ENCODE results near the gene ATG9A.

ATG9A gene

DNA sequence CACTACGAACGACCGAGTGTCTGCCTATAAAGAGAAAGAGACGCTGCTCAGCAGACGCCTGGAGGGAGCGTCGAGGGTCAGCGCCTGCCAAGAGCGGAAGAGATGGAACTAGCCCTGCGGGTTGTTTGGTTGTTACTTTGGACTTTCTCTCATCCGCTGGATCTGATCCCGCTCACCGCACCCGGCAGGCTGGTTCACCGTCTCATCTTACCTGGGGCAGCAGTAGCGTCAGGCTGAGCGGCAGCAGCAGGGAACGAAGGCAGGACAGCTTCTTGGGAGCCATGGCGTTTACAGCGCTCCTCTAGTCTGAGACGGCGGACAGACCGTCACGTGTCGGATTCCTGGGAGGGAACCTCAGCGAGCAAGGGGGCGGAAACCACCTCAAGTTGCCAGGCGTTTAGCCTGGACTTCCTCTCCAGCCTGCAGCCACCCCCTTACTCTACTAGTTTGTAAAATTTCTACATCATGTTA, 13.9 kb upstream of the ATG9A start:
- Histone ChIP-seq H3K9ac (ENCODE audit: low read depth, low read length) (no peak overlapping the region), H3K4me1 (ENCODE audit: insufficient read depth, low read length) (peaks cover 5% of the 10 kb centered on the region; the same call in 1 of the 2 replicates), H3K27me3 (ENCODE audit: insufficient read depth, low read length) (no peaks in the 10 kb centered on the region), H3K9me3 (ENCODE audit: insufficient read depth, low read depth, low read length) (no peaks in the 10 kb centered on the region), H3K27ac (ENCODE audit: low read depth, low read length) (no peak overlapping the region), H3K4me3 (ENCODE audit: low read length) (no peak overlapping the region), H3K36me3 (ENCODE audit: insufficient read depth, low read length) (peaks cover 14% of the 10 kb centered on the region)
- WGBS: 91% methylated on average over 28 of the region's 28 CpGs

DNA sequence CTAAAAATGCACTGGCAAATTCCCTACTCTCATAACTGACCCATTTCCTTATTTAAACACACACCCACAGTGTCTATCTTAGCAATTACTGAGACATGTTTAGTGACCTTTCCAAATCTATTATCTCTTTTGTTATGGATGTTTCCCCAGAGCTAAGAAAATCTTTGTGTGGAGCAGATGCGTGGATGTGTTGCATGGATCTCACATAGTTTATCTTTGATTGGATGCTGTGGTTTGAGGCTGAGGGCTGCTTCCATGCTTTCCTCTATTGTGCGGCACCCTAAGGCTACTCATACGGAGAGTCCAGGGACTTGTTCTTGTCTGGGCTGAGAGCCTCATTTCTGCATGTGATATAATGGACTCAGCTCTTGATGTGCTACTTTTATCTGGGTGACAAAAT, 4.9 kb upstream of the ATG9A start:
- Histone ChIP-seq H3K9ac (ENCODE audit: low read depth, low read length) (no peak overlapping the region), H3K36me3 (ENCODE audit: insufficient read depth, low read length) (peaks cover 73% of the 10 kb centered on the region), H3K4me1 (ENCODE audit: insufficient read depth, low read length) (no peaks in the 10 kb centered on the region), H3K4me3 (ENCODE audit: low read length) (no peak overlapping the region), H3K9me3 (ENCODE audit: insufficient read depth, low read depth, low read length) (no peaks in the 10 kb centered on the region), H3K27me3 (ENCODE audit: insufficient read depth, low read length) (no peaks in the 10 kb centered on the region), H3K27ac (ENCODE audit: low read depth, low read length) (no peak overlapping the region)
- WGBS: 95% methylated on average over 3 of the region's 3 CpGs

DNA sequence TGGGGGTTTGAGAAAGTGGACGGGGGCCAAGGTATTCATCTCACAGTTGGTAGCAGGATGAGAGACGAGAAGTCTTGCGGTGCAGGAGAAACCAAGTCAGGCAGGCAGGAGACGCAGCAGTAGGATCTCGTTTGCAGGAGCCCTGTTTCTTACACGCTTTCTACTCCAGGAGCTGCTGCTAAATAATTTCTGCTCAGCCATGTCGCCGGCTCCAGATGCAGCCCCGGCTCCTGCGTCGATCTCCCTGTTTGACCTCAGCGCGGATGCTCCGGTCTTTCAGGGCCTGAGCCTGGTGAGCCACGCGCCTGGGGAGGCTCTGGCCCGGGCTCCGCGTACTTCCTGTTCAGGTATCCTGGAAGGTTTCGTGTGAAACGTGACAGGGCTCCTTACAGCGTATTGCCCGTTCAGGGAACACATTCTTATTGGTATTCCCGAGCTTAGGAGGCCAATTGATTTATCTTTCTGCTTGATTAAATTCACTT, 664 bp upstream of the ATG9A start:
- Histone ChIP-seq H3K4me1 (ENCODE audit: insufficient read depth, low read length) (0 out of 2 replicates have a peak, but pooled peaks cover 5% of the 10 kb centered on the region), H3K9ac (ENCODE audit: low read depth, low read length) (peak overlapping the region; percentile 82), H3K9me3 (ENCODE audit: insufficient read depth, low read depth, low read length) (no peaks in the 10 kb centered on the region), H3K36me3 (ENCODE audit: insufficient read depth, low read length) (peaks cover 51% of the 10 kb centered on the region), H3K4me3 (ENCODE audit: low read length) (peak overlapping the region; percentile 84), H3K27ac (ENCODE audit: low read depth, low read length) (peak overlapping the region; percentile 85; the same call in 1 of the 2 replicates), H3K27me3 (ENCODE audit: insufficient read depth, low read length) (no peaks in the 10 kb centered on the region)
- WGBS: 2% methylated on average over 24 of the region's 24 CpGs

DNA sequence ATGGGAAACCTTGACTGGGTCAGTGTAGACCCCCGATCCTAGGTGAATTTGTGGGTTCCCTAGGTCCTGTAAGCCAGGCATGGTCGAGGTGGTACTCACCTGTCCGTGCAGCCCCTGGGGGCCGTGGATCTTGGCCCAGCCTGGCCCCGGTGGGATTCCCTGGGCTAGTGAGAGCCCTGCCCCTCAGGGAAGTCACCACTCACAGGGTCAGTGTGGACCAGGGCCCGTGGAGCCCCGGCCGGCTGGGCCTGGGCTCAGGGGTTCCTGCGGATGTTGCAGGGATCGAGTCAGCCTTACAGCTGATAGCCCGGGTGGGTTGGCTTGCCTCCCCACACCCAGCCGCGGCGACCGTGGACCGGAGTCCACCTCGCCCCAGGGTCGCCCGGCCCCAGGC, 528 bp downstream of the ATG9A start:
- Histone ChIP-seq H3K4me3 (ENCODE audit: low read length) (peak overlapping the region; percentile 84), H3K9ac (ENCODE audit: low read depth, low read length) (peak overlapping the region; percentile 69), H3K36me3 (ENCODE audit: insufficient read depth, low read length) (peaks cover 51% of the 10 kb centered on the region), H3K27me3 (ENCODE audit: insufficient read depth, low read length) (no peaks in the 10 kb centered on the region), H3K9me3 (ENCODE audit: insufficient read depth, low read depth, low read length) (no peaks in the 10 kb centered on the region), H3K27ac (ENCODE audit: low read depth, low read length) (peak overlapping the region; percentile 89), H3K4me1 (ENCODE audit: insufficient read depth, low read length) (0 out of 2 replicates have a peak, but pooled peaks cover 5% of the 10 kb centered on the region)
- 9% methylated on average over 19 of the region's 19 CpGs for WGBS

DNA sequence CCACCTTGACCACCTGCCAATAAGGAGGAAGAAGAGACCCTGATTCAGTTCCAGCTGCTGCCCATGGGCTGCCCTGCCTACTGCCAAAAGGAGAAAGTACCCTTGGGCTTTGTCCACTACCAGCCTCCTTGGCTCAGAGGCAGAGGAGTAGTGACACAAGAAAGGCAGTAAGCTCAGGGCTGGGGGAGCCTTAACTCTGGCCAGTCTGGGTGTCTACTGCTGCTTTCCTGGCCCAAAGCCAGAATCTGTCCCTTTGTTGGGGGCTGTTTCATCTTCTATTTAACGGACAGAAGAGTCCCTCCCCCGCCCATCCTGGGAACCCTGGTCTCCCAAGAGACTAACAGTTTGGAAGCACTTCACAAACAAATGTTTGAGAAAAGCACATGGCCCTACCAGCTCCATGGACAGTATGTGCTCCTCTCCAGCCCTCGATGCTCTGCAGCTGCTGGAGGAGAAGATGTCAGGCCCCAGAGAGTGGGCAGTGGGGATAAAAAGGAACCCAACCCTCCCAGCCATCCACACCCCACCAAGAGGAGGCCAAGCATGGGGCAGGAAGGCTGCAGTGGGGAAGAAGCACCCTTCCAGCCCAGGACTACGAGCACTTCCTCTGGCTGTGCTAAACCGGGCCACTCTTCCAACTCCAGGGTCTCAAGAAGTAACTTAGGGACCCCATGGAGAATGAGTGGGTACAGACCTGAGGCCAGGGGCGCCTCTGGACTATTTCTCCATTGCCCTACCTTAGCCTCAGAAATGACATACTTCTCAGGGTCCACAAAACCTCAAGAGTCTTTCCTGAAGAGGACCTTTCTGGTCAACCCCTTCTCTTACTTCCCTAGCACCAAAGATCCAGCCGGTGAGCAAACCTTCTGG, 1.2 kb downstream of the ATG9A start:
- Histone ChIP-seq H3K4me3 (ENCODE audit: low read length) (peak overlapping the region; percentile 84), H3K27ac (ENCODE audit: low read depth, low read length) (no peak overlapping the region), H3K36me3 (ENCODE audit: insufficient read depth, low read length) (peaks cover 51% of the 10 kb centered on the region), H3K9me3 (ENCODE audit: insufficient read depth, low read depth, low read length) (no peaks in the 10 kb centered on the region), H3K9ac (ENCODE audit: low read depth, low read length) (peak overlapping the region; percentile 69), H3K27me3 (ENCODE audit: insufficient read depth, low read length) (no peaks in the 10 kb centered on the region), H3K4me1 (ENCODE audit: insufficient read depth, low read length) (0 out of 2 replicates have a peak, but pooled peaks cover 5% of the 10 kb centered on the region)
- 78% methylated on average over 6 of the region's 7 CpGs for WGBS

DNA sequence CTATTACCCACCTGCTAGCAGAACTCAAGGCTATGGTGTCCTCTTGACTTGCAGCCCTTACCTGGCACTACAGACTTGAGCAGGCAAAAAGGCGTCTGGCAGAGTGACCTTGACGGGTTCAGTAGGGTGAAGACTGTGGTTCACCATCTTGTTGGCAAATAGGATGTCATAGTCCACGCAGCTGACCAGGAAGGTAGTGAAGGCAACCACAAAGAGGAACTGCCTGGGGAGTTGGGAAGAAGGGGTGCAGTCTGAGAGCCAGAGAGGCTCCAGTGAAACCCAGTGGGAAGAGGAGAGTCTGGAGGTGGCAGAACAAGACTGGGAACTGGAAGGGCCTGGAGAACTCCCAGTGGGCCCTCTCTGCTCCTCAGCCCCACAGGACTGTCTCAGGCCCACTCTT, 4.1 kb downstream of the ATG9A start:
- peaks cover 58% of the 10 kb centered on the region for H3K36me3 ChIP-seq (ENCODE audit: insufficient read depth, low read length)
- WGBS: 96% methylated on average over 3 of the region's 3 CpGs
- no peak overlapping the region for H3K27ac ChIP-seq (ENCODE audit: low read depth, low read length)

DNA sequence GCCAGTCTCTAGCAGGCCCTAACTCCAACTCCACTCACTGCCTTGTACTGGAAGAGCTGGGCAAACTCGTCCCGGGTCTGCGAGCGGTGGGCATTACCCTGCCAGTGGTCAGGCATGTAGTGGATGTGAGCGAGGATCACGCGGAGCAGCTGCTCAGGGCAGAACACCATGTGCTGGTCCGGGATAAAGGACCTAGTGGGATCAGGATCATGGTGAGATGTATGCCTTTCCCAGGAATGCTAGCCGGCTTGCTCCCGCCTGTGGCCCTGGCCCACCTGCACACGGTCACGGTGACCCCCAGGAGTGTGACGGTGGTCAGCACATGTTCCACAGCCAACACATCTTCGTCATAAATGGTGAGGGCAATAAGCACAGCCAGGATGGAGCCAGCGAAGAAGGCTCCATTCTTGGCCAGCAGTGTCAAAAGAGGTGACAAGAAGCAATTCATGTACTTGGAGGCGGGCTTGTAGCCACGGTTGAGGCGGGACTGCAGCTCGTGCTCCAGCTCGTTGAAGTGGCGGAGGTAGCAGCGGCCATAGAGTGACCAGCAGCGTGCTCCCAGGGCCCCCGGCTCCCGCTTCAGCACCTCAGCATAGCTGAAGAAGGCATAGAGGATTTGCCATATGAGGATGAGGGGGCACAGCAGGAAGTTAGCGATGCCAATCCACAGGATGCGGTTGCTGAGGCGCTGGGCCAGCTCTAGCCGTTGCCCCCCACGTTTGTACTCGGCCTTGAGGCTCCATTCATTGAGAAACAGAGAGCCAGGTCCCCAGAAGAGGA, 5.4 kb downstream of the ATG9A start:
- no peak overlapping the region for H3K27ac ChIP-seq (ENCODE audit: low read depth, low read length)
- no peak overlapping the region for H3K9ac ChIP-seq (ENCODE audit: low read depth, low read length)
- 0 out of 2 replicates have a peak, but pooled peaks cover 5% of the 10 kb centered on the region for H3K4me1 ChIP-seq (ENCODE audit: insufficient read depth, low read length)
- WGBS: 97% methylated on average over 31 of the region's 31 CpGs
- H3K4me3 ChIP-seq (ENCODE audit: low read length): no peak overlapping the region
- no peaks in the 10 kb centered on the region for H3K27me3 ChIP-seq (ENCODE audit: insufficient read depth, low read length)
- H3K36me3 ChIP-seq (ENCODE audit: insufficient read depth, low read length): peaks cover 63% of the 10 kb centered on the region
- no peaks in the 10 kb centered on the region for H3K9me3 ChIP-seq (ENCODE audit: insufficient read depth, low read depth, low read length)

More for the DNA sequence above, 4.1 kb downstream of the ATG9A start:
- no peaks in the 10 kb centered on the region for H3K27me3 ChIP-seq (ENCODE audit: insufficient read depth, low read length)
- no peaks in the 10 kb centered on the region for H3K9me3 ChIP-seq (ENCODE audit: insufficient read depth, low read depth, low read length)
- H3K4me1 ChIP-seq (ENCODE audit: insufficient read depth, low read length): 0 out of 2 replicates have a peak, but pooled peaks cover 5% of the 10 kb centered on the region
- H3K4me3 ChIP-seq (ENCODE audit: low read length): no peak overlapping the region
- H3K9ac ChIP-seq (ENCODE audit: low read depth, low read length): no peak overlapping the region

DNA sequence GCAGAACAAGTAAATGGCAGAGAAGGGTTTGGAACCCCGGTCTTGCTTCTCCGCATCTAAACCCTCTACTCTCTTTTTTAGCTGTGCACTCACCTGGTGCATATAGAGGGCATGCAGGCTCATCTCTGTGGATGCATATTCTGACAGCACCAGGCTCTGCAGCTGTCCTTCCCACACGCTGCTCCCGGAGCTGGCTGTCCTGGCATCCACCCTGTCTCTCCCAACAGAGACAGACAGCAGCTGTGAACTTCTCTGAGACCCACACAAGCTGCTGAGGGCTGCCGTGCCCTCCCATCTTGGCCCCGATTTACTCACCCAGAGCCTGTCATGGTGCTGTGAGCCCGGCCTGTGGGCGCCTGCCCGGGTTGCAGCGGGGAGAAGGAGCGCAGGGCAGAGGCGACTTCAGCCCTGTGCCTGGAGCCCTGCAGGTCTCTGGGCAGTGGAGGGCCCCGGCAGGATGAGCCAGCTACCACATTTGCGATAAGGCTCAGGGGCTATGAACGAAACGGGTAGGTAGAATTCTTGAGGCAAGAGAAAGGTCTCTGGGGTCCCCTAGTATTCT, 7.4 kb downstream of the ATG9A start:
- Histone ChIP-seq H3K9me3 (ENCODE audit: insufficient read depth, low read depth, low read length) (no peaks in the 10 kb centered on the region), H3K9ac (ENCODE audit: low read depth, low read length) (no peak overlapping the region), H3K36me3 (ENCODE audit: insufficient read depth, low read length) (peaks cover 63% of the 10 kb centered on the region), H3K27me3 (ENCODE audit: insufficient read depth, low read length) (no peaks in the 10 kb centered on the region), H3K27ac (ENCODE audit: low read depth, low read length) (no peak overlapping the region), H3K4me3 (ENCODE audit: low read length) (no peak overlapping the region), H3K4me1 (ENCODE audit: insufficient read depth, low read length) (peaks cover 7% of the 10 kb centered on the region)
- WGBS: 93% methylated on average over 16 of the region's 16 CpGs

DNA sequence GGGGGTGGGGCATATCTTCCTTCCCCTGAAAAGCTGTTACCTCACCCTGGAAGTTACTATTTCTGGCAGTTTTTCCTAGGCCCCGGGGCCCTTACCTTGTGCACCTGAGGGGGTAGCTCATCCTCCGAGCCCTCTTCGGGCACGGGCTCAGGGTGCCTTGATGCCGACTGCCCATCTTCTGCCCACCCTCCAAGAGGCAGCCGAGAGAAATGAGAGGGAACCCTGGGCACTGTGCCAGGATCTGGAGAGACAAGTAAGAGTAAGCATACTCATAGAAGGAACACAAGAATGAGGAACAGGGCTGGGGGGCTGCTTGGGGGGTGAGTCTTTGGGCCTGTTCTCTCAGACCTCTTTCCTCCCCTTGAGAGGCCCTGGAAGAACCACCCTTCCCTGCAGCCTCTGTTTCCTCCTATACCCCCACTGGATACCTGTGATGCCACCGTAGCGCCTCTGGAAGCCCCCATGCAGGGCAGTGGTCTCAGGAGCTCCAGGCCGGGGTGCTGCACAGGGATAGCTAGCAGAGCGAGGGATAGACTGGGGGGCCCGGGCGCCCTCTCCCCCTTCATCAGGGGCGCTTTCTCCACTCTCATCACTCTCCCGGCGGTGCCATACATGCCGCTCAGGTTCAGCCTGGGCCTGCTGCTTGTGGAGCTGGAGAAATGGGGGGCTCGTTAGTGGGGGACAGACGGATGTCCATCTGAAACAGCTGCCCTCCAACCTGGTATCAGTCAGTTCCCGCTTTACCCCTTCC, 8.6 kb downstream of the ATG9A start:
- Histone ChIP-seq H3K4me1 (ENCODE audit: insufficient read depth, low read length) (peaks cover 7% of the 10 kb centered on the region), H3K36me3 (ENCODE audit: insufficient read depth, low read length) (peaks cover 56% of the 10 kb centered on the region), H3K27ac (ENCODE audit: low read depth, low read length) (no peak overlapping the region), H3K27me3 (ENCODE audit: insufficient read depth, low read length) (no peaks in the 10 kb centered on the region), H3K9ac (ENCODE audit: low read depth, low read length) (no peak overlapping the region), H3K4me3 (ENCODE audit: low read length) (no peak overlapping the region), H3K9me3 (ENCODE audit: insufficient read depth, low read depth, low read length) (no peaks in the 10 kb centered on the region)
- WGBS: 92% methylated on average over 19 of the region's 19 CpGs

DNA sequence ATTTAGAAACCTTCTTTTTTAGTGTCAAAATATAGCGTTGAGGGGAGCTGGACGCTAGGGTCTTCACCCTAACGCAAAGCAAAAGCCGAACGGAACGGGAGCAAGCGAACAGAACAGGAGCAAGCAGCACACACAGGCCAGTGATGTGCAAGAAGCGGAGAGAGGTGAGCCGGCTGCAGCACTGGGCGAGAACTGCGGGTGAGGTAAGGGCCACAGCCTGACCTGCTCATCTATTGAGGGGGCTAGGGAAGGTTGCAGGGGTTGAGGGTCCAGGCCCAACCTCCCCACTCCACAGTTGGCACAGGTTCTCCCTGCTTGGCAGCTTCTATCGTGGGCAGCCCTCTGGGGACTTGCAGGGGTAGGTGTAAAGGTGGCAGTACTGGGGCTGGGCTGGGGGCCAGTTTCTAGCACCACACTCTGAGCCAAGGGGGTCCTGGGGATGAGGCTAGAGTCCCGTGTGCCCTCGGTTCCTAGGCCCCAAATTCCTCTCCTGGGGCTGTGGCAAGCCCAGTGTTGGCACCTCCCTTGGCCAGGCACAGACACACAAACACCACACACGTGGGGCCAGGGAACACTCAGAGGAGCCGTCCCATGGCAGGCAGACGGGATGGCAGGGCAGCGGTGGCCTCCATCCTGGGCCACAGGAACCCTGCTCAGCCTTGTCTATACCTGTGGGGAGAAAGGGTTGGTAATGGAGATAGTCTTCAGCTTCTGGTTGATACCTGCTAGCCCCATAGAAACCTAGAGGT, 9.5 kb downstream of the ATG9A start:
- H3K4me1 ChIP-seq (ENCODE audit: insufficient read depth, low read length): peaks cover 7% of the 10 kb centered on the region
- no peaks in the 10 kb centered on the region for H3K9me3 ChIP-seq (ENCODE audit: insufficient read depth, low read depth, low read length)
- 96% methylated on average over 18 of the region's 18 CpGs for WGBS
- H3K9ac ChIP-seq (ENCODE audit: low read depth, low read length): no peak overlapping the region; the same call in 1 of the 2 replicates
- peaks cover 52% of the 10 kb centered on the region for H3K36me3 ChIP-seq (ENCODE audit: insufficient read depth, low read length)
- H3K27me3 ChIP-seq (ENCODE audit: insufficient read depth, low read length): no peaks in the 10 kb centered on the region
- H3K4me3 ChIP-seq (ENCODE audit: low read length): no peak overlapping the region
- H3K27ac ChIP-seq (ENCODE audit: low read depth, low read length): no peak overlapping the region

Data from HUES64 (cell line).